Right lobe of liver (tissue), 6 donors: ENCODE results near the gene AFG1L. TPM values are rescaled to one million over a fixed set of nuclear protein-coding genes. Genes with fewer than 3 reads are reported as not detected.
A peak's percentile ranks its signal among the peaks of the same experiment; 100 is the strongest.
"Not testable (repeated sequence)": the region's sequence is repeated elsewhere in the genome, so short reads cannot be mapped to it uniquely, and the experiment has no call there.

Experiments
- ATAC-seq, 4 donors: fragments of 200-7000 bp; cut with Tn5 transposase; one replicate each; pipeline ENCODE4 v1.9.1; 2020; ENCODE audit warnings: mild to moderate bottlenecking in 4 of 4, moderate library complexity in 4 of 4
- DNase-seq, 3 donors: peaks; one replicate each; pipeline ENCODE4 v3.0.0-alpha.2; 2020
- H3K27ac ChIP-seq, 3 donors: fragments of 200-600 bp; one replicate each; pipeline ENCODE4 v1.8.0; 2022
- H3K27me3 ChIP-seq, 2 donors: fragments of 200-600 bp; one replicate each; pipeline ENCODE4 v1.8.0; 2022
- H3K36me3 ChIP-seq, 4 donors: fragments of 200-600 bp; sonication (generic) in 1 of 4; one replicate each; pipeline versions ENCODE4 v1.5.1 to v1.8.0; 2017 to 2022; ENCODE audit warnings: control low read depth in 1 of 4
- H3K4me1 ChIP-seq, 4 donors: fragments of 200-600 bp; sonication (generic) in 1 of 4; one replicate each; pipeline versions ENCODE4 v1.5.1 to v1.8.0; 2017 to 2022; ENCODE audit warnings: control low read depth in 1 of 4
- H3K4me3 ChIP-seq, 3 donors: fragments of 200-600 bp; one replicate each; pipeline ENCODE4 v1.8.0; 2022
- H3K9me3 ChIP-seq, 4 donors: fragments of 200-600 bp; sonication (generic) in 1 of 4; one replicate each; pipeline versions ENCODE4 v1.5.1 to v1.8.0; 2017 to 2022; ENCODE audit warnings: control low read depth in 1 of 4
- POLR2A ChIP-seq: fragments of 450-650 bp; IDR thresholded peaks from one replicate; pipeline ENCODE4 v1.6.1; 2017; ENCODE audit warnings: antibody characterized with exemption, mild to moderate bottlenecking
- WGBS: methylation state at CpG from one replicate; pipeline ENCODE4 v1.1.6; 2018; ENCODE audit warnings: low coverage, low lambda C conversion rate; ENCODE audit not compliant: insufficient coverage; ENCODE audit errors: missing lambda C conversion rate; 5-methylcytosine and 5-hydroxymethylcytosine counted together
- intact Hi-C, 2 donors: fragments of 100-400 bp; cut with DNase I; formaldehyde crosslinking; loops; one replicate each; pipeline versions ENCODE4 v1.11.2 to v1.14.1; 2022
- total RNA-seq, 6 experiments: library from RNA; depleted of rRNA in 2 of 6; stranded (reverse); fragments of >200 nt in 2 of 6; fragmentation: NEBNext Ultra II Directional in 3 of 6; extraction: Animal tissue kit (Norgen Biotek cat#: 25700) in 3 of 6; gene quantifications; one replicate each; pipeline versions ENCODE4 v1.1.0 to v1.2.4, GENCODE V29; 2016 to 2023
- TF ChIP-seq, protein P1 (sequence below), 4 donors: fragments of 200-600 bp in 3 of 4; fragments of 450-650 bp in 1 of 4; IDR thresholded peaks; one replicate each; pipeline versions ENCODE4 v1.5.1 to v1.8.0; 2016 to 2022; ENCODE audit warnings: antibody characterized with exemption in 4 of 4, mild to moderate bottlenecking in 2 of 4
- donor health status: DM: no; HTN: yes; CAD: no.
- donor health status: DM: no; HTN: no; CAD: no.
- donor health status: DM: no; HTN: no; CAD: no.
- donor health status: DM: no; HTN: yes; CAD: no.
- donor health status: DM: no; HTN: yes; CAD: no.

AFG1L gene
- total RNA-seq, 6 experiments from 2014 or later, result 1.5 to 5.6 (median 4.6) TPM

DNA sequence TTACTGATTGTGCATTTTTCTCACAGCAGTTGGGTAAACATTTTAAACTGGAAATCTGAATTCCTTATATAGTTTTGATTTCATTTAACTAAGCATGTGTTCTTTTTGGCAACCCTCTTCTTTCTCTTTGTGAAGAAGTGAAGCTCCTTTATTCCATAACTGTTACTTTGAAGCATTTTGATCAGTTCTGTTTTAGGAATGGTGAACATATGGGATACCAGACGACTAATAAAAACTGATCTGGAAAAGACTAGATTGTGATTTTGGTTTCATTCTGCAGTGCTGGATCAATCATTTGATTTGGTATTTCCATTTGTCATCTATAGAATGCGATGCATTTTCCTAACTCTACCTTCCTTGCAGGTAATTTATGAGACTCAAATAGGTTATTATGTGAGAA, 9.8 kb downstream of the AFG1L start:
- no peaks in the 10 kb centered on the region for H3K36me3 ChIP-seq
- TF ChIP-seq POLR2A, result no peak
- TF ChIP-seq, protein P1, sequence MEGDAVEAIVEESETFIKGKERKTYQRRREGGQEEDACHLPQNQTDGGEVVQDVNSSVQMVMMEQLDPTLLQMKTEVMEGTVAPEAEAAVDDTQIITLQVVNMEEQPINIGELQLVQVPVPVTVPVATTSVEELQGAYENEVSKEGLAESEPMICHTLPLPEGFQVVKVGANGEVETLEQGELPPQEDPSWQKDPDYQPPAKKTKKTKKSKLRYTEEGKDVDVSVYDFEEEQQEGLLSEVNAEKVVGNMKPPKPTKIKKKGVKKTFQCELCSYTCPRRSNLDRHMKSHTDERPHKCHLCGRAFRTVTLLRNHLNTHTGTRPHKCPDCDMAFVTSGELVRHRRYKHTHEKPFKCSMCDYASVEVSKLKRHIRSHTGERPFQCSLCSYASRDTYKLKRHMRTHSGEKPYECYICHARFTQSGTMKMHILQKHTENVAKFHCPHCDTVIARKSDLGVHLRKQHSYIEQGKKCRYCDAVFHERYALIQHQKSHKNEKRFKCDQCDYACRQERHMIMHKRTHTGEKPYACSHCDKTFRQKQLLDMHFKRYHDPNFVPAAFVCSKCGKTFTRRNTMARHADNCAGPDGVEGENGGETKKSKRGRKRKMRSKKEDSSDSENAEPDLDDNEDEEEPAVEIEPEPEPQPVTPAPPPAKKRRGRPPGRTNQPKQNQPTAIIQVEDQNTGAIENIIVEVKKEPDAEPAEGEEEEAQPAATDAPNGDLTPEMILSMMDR (IDR thresholded peaks at IDR 0.05), result no peak
- ATAC-seq (no peak), DNase-seq (no peak)
- H3K9me3 ChIP-seq, result no peaks in the 10 kb centered on the region
- intact Hi-C loops, result no loop called here
- no peak overlapping the region for H3K27ac ChIP-seq
- H3K27me3 ChIP-seq, result no peaks in the 10 kb centered on the region
- H3K4me1 ChIP-seq, result no peaks in the 10 kb centered on the region
- whole genome bisulfite sequencing, result 92% methylated on average over 2 of the region's 2 CpGs
- no peak overlapping the region for H3K4me3 ChIP-seq

DNA sequence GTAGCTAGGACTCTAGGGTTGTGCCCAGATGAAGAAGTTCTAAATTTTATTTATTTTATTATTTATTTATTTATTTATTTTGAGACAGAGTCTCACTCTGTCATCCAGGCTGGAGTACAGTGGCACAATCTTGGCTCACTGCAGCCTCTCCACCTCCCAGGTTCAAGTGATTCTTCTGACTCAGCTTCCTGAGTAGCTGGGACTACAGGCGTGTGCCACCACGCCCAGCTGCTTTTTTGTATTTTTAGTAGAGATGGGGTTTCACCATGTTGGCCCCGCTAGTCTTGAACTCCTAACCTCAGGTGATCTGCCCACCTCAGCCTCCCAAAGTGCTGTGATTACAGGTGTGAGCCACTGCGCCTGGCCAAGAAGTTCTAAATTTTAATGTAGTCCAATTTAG, 13.8 kb downstream of the AFG1L start:
- intact Hi-C loops, result not testable (repeated sequence)

GRCh38 chr6:108309844-108310243, 15.0 kb downstream of the AFG1L start:
- H3K9me3 ChIP-seq, result no peaks in the 10 kb centered on the region
- H3K4me3 ChIP-seq, result no peak overlapping the region
- WGBS, result 92% methylated on average over 4 of the region's 5 CpGs
- no peaks in the 10 kb centered on the region for H3K4me1 ChIP-seq
- no peak for TF ChIP-seq POLR2A
- TF ChIP-seq, protein P1 (IDR thresholded peaks at IDR 0.05), result no peak
- H3K27ac ChIP-seq, result no peak overlapping the region
- H3K27me3 ChIP-seq, result no peaks in the 10 kb centered on the region
- intact Hi-C loops, result no loop called here
- ATAC-seq, result no peak
- H3K36me3 ChIP-seq, result no peaks in the 10 kb centered on the region
- no peak for DNase-seq

More for the DNA sequence above, 13.8 kb downstream of the AFG1L start:
- not testable (repeated sequence) for H3K27me3 ChIP-seq, ATAC-seq, H3K4me1 ChIP-seq, H3K36me3 ChIP-seq, H3K9me3 ChIP-seq, DNase-seq, H3K27ac ChIP-seq, H3K4me3 ChIP-seq
- 71% methylated on average over 4 of the region's 4 CpGs for WGBS

- no peaks in the 10 kb centered on the region for H3K27me3 ChIP-seq
- TF ChIP-seq, protein P1 (IDR thresholded peaks at IDR 0.05), result no peak
- no peak for TF ChIP-seq POLR2A
- no peaks in the 10 kb centered on the region for H3K9me3 ChIP-seq
- intact Hi-C loops, result no loop called here
- H3K36me3 ChIP-seq, result no peaks in the 10 kb centered on the region
- ATAC-seq (peak; percentile 29 to 68 (median 58)), DNase-seq (no peak)
- no peak overlapping the region for H3K27ac ChIP-seq
- no peaks in the 10 kb centered on the region for H3K4me1 ChIP-seq
- H3K4me3 ChIP-seq, result no peak overlapping the region
Observed at GRCh38 chr6:108312605-108313004, 17.8 kb downstream of the AFG1L start.

GRCh38 chr6:108321253-108321747, 26.4 kb downstream of the AFG1L start:
- no peak overlapping the region for H3K27ac ChIP-seq
- no peak for TF ChIP-seq POLR2A
- TF ChIP-seq, protein P1 (IDR thresholded peaks at IDR 0.05), result no peak
- H3K27me3 ChIP-seq, result no peaks in the 10 kb centered on the region
- DNase-seq (no peak), ATAC-seq (no peak)
- intact Hi-C loops, result no loop called here
- no peaks in the 10 kb centered on the region for H3K9me3 ChIP-seq
- H3K4me3 ChIP-seq, result no peak overlapping the region
- H3K4me1 ChIP-seq, result no peaks in the 10 kb centered on the region
- 90% methylated on average over 2 of the region's 3 CpGs for WGBS
- no peaks in the 10 kb centered on the region for H3K36me3 ChIP-seq
